Ascending aorta (tissue), 2 donors: ENCODE measurements around the gene SCAI. TPM values are rescaled to one million over a fixed set of nuclear protein-coding genes. Genes with fewer than 3 reads are reported as not detected.
"Not testable (repeated sequence)": the region's sequence is repeated elsewhere in the genome, so short reads cannot be mapped to it uniquely, and the experiment has no call there.

Experiments
- DNase-seq, 2 donors: peaks; one replicate each; pipeline ENCODE4 v3.0.0-alpha.2; 2019; ENCODE audit warnings: low spot score in 2 of 2
- H3K27ac ChIP-seq, 2 donors: fragments of 200-600 bp; sonication (generic); one replicate each; pipeline ENCODE4 v1.5.1; 2016 to 2017; ENCODE audit warnings: mild to moderate bottlenecking in 1 of 2
- H3K27me3 ChIP-seq: fragments of 200-600 bp; sonication (generic); one replicate; pipeline ENCODE4 v1.5.1; 2017
- H3K36me3 ChIP-seq, 2 donors: fragments of 200-600 bp; sonication (generic); one replicate each; pipeline ENCODE4 v1.5.1; 2016
- H3K4me1 ChIP-seq, 2 donors: fragments of 200-600 bp; sonication (generic); one replicate each; pipeline ENCODE4 v1.5.1; 2016 to 2017; ENCODE audit warnings: mild to moderate bottlenecking in 1 of 2
- H3K4me3 ChIP-seq, 2 donors: fragments of 200-600 bp; sonication (generic); one replicate each; pipeline ENCODE4 v1.5.1; 2016 to 2017; ENCODE audit warnings: mild to moderate bottlenecking in 1 of 2
- H3K9me3 ChIP-seq, 2 donors: fragments of 200-600 bp; sonication (generic); one replicate each; pipeline ENCODE4 v1.5.1; 2016
- intact Hi-C: fragments of 100-400 bp; cut with DNase I; formaldehyde crosslinking; loops from one replicate; pipeline ENCODE4 v1.15.1; 2023
- total RNA-seq: library from RNA; depleted of rRNA; stranded (reverse); fragments of >200 nt; gene quantifications from one replicate; pipeline ENCODE4 v1.1.0, GENCODE V29; 2016
- TF ChIP-seq, protein P1 (sequence below), 3 experiments: fragments of 200-600 bp in 2 of 3; fragments of 450-650 bp in 1 of 3; sonication (generic) in 2 of 3; IDR thresholded peaks; one replicate each; pipeline ENCODE4 v1.5.1; 2016 to 2019; ENCODE audit warnings: antibody characterized with exemption in 3 of 3, mild to moderate bottlenecking in 1 of 3, moderate library complexity in 1 of 3

Gene SCAI
- total RNA-seq, 1 donor from 2014 or later = 2.4 TPM

DNA sequence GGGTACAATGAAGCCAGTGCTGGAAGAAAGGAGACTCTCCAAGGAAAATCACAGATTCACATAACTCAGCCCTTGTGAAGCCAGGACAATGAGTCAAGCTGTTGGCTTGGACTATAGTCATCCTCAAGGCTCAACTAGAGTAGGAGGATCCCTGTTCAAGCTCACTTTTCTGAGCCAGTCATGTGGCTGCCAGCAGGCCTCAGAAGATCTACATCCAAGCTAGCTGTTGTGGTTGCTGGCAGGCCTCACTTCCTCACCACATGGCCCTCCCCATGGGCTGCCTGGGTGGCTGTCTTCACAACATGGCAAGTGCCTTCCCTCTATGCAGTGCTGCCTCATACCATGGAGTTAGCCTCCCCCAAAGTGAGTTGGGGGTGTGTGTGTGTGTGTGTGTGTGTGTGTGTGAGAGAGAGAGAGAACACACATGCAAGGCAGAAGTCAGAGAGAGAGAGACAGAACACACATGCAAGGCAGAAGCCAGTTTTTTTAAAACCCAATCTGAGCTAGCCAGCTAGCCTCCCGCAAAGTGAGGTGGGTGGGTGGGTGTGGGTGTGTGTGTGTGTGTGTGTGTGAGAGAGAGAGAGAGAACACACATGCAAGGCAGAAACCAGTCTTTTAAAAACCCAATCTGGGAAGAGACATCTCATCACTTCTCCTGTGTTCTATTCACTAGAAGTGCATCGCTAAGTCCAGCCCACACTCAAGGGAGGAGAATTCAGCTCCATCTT, 17.1 kb downstream of the SCAI start:
- peak; percentile 78 to 92 for DNase-seq
- H3K36me3 ChIP-seq = no peaks in the 10 kb centered on the region
- TF ChIP-seq, protein P1, sequence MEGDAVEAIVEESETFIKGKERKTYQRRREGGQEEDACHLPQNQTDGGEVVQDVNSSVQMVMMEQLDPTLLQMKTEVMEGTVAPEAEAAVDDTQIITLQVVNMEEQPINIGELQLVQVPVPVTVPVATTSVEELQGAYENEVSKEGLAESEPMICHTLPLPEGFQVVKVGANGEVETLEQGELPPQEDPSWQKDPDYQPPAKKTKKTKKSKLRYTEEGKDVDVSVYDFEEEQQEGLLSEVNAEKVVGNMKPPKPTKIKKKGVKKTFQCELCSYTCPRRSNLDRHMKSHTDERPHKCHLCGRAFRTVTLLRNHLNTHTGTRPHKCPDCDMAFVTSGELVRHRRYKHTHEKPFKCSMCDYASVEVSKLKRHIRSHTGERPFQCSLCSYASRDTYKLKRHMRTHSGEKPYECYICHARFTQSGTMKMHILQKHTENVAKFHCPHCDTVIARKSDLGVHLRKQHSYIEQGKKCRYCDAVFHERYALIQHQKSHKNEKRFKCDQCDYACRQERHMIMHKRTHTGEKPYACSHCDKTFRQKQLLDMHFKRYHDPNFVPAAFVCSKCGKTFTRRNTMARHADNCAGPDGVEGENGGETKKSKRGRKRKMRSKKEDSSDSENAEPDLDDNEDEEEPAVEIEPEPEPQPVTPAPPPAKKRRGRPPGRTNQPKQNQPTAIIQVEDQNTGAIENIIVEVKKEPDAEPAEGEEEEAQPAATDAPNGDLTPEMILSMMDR (IDR thresholded peaks at IDR 0.05) = no peak
- intact Hi-C loops = no loop called here
- H3K4me1 ChIP-seq = peaks cover 0 to 11% of the 10 kb centered on the region in 2 donors
- H3K9me3 ChIP-seq = no peaks in the 10 kb centered on the region
- no peaks in the 10 kb centered on the region for H3K27me3 ChIP-seq
- no peak overlapping the region for H3K4me3 ChIP-seq
- H3K27ac ChIP-seq = peak overlapping the region; percentile 77 to 78

DNA sequence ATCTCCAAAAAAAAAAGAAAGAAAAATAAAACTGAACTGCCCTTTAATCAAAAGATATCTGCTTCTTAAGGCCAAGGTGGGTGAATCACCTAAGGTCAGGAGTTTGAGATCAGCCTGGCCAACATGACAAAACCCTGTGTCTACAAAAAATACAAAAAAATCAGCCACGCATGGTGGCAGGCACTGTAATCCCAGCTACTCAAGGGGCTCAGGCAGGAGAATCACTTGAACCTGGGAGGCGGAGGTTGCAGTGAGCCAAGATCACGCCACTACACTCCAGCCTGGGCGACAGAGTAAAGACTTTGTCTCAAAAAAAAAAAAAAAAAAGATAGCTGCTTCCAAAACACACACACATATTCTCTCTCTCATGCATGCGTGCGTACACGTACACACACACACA, 17.8 kb downstream of the SCAI start:
- intact Hi-C loops = no loop called here
- peaks cover 0 to 11% of the 10 kb centered on the region in 2 donors for H3K4me1 ChIP-seq
- H3K9me3 ChIP-seq = no peaks in the 10 kb centered on the region
- TF ChIP-seq, protein P1 (IDR thresholded peaks at IDR 0.05) = no peak
- H3K27ac ChIP-seq = peak overlapping the region; percentile 77 to 78
- H3K4me3 ChIP-seq = no peak overlapping the region
- no peaks in the 10 kb centered on the region for H3K27me3 ChIP-seq
- DNase-seq = no peak
- no peaks in the 10 kb centered on the region for H3K36me3 ChIP-seq

DNA sequence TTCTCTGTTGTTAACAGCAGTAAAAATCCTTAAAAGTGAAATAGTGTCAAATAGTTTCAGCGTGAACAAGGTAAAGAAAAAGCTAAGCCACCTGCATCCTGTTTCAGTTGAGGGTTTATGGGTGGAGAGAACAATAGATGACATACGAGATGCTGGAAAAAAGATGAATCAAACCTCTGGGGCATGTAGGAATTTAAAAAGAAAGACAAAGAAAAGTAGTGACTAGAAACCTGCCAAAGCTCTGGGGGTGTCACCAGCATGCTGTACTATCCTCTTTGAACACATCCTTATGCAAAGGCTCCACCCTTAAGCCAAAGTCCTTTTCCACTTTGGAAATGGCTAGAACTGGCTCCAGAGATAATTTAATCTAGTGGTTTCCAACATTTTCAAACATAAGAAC, 22.2 kb downstream of the SCAI start:
- Histone ChIP-seq H3K4me3 (no peak overlapping the region), H3K27me3 (no peaks in the 10 kb centered on the region), H3K36me3 (no peaks in the 10 kb centered on the region), H3K9me3 (no peaks in the 10 kb centered on the region), H3K4me1 (peaks cover 0 to 8% of the 10 kb centered on the region in 2 donors), H3K27ac (no peak overlapping the region)
- intact Hi-C loops = no loop called here
- no peak for DNase-seq
- TF ChIP-seq, protein P1 (IDR thresholded peaks at IDR 0.05) = no peak

DNA sequence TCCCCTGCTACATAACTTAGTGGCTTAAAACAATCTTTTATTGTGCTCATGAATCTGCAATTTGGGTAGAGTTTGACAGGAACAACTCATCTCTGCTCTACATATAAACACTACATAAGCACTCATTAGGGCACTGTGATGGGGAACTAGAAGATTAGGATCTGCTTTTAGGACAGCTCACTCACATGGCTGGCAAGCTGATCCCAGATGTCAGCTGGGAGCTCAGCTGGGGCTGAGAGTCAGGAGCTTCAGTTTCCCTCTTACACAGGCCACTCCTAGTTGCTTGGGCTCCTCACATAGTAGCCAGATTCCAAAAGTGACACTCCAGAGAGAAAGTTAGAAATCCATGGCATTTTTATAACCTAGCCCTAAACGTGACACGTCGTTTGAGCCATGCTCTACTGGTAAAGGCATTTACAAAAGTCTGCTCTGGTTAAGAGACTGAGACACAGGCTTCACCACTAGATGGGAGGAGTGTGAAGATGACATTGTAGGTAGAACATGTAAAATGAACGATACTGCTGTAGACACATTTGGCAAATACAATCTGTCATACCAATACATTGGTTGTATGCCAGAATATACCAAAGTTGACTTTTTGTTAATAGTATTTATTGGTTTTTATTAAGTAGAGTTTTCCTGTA, 23.6 kb downstream of the SCAI start:
- H3K9me3 ChIP-seq = no peaks in the 10 kb centered on the region
- no peaks in the 10 kb centered on the region for H3K36me3 ChIP-seq
- TF ChIP-seq, protein P1 (IDR thresholded peaks at IDR 0.05) = no peak
- no peak overlapping the region for H3K27ac ChIP-seq
- H3K4me1 ChIP-seq = no peaks in the 10 kb centered on the region
- DNase-seq = no peak
- H3K4me3 ChIP-seq = no peak overlapping the region
- intact Hi-C loops = no loop called here
- H3K27me3 ChIP-seq = no peaks in the 10 kb centered on the region

DNA sequence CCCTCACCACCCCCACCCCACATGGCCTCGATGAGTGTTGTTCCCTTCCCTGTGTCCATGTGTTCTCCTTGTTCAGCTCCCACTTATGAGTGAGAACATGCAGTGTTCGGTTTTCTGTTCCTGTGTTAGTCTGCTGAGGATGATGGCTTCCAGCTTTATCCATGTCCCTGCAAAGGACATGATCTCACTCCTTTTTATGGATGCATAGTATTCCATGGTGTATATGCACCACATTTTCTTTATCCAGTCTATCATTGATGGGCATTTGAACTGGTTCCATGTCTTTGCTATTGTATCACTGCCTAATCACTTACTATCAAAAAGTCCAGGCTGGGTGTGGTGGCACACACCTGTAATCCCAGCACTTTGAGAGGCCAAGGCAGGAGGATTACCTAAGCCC, 24.6 kb downstream of the SCAI start:
- H3K9me3 ChIP-seq, intact Hi-C loops: not testable (repeated sequence)

DNA sequence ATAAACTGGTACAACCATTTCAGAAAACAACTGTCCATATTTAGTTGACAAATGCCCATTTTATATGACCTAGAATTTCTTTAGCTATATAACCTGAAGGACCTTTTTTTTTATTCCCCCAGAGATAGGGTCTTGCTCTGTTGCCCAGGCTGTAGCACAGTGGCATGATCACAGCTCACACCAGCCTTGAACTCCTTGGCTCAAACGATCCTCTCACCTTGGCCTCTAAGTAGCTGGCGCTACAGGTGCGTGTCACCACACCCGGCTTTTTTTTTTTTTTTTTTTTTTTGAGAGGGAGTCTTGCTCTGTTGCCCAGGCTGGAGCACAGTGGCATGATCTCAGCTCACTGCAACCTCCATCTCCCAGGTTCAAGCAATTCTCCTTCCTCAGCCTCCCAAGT, 28.8 kb downstream of the SCAI start:
- H3K27ac ChIP-seq, H3K27me3 ChIP-seq, H3K36me3 ChIP-seq, H3K4me1 ChIP-seq, DNase-seq, H3K4me3 ChIP-seq, H3K9me3 ChIP-seq, intact Hi-C loops: not testable (repeated sequence)

More for the DNA sequence above, 24.6 kb downstream of the SCAI start:
- not testable (repeated sequence) for H3K4me3 ChIP-seq, H3K27ac ChIP-seq, H3K4me1 ChIP-seq, DNase-seq, H3K27me3 ChIP-seq, H3K36me3 ChIP-seq
